Left forelimb (tissue), 1 donor: ENCODE measurements around the gene PEX10.
"Not testable (repeated sequence)": the region's sequence is repeated elsewhere in the genome, so short reads cannot be mapped to it uniquely, and the experiment has no call there.

Experiments
- DNase-seq: peaks from one replicate; pipeline ENCODE4 v3.0.0-alpha.2; 2018; ENCODE audit warnings: low spot score

The PEX10 gene

DNA sequence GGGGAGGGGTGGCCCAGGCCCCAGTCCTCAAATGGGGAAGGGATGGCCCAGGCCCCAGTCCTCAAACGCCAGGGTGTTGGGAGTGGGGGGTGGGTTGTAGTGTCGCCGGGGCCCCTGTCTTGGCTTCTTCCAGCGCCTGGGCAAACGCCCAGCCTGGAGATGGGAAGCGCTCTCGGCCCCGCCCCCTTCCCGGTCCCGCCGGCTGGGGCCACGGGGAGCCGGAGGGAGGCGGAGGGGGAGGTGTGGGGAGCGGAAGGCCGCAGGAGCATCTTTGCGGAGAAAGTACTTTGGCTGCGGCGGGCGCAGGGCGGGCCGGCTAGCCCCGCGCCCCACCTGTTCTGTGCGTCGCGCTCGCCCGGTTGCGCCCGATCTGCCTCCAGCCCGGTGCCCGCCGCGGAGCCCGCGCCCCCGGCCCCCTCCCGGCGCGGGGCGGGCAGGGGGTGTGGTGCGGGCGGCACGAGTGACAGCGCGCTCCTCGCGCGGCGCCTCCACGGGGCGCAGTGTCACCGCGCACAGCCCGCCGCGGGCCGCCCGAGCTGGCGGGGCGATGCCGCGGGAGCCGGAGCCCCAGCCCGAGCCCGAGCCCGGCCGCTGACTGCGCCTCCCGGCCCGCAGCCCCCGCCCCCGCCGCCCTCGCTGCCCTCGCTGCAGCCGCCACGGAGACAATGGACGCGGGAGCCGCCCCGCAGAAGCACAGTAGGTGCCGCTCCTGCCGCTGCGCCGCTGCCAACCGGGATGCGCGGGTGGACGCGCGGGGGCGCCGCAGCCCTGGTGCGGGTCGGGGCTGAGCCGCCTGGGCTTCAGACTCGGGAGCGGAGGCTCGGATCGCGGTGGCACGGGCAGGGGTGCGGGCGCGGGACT is 31.1 kb upstream of the PEX10 start:
- DNase-seq, result no peak

GRCh38 chr1:2442661-2443060 is 30.3 kb upstream of the PEX10 start:
- no peak for DNase-seq

GRCh38 chr1:2441746-2442145 is 29.4 kb upstream of the PEX10 start:
- no peak for DNase-seq

DNA sequence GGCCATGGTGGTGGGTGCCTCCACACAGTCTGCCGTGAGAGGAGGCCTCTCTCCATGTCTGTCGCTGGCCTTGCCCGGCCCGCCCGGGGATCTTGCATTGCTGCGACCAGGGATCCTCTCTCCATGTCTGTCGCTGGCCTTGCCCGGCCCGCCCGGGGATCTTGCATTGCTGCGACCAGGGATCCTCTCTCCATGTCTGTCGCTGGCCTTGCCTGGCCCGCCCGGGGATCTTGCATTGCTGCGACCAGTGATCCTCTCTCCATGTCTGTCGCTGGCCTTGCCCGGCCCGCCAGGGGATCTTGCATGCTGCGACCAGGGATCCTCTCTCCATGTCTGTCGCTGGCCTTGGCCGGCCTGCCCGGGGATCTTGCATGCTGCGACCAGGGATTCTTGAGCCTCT is 28.0 kb upstream of the PEX10 start:
- not testable (repeated sequence) for DNase-seq

DNA sequence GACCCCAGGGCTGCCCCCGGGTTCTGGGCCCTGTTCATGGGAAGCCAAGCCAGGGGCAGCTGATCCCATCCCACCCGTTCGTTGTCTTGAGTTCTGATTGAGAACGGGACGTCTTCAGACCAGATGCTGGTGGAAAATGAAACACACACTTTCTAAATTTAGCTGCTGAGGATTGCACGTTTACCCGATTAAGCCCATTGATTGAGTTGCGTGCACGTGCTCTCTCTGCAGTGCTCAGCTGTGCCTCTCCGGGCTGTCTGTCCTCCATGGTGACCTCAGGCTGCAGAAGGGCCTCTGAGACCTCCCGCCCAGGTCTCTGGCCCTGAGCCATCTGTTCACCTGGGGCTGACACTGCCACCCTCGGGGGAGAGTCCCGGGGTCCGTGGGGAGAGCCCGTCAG is 27.0 kb upstream of the PEX10 start:
- DNase-seq, result no peak

DNA sequence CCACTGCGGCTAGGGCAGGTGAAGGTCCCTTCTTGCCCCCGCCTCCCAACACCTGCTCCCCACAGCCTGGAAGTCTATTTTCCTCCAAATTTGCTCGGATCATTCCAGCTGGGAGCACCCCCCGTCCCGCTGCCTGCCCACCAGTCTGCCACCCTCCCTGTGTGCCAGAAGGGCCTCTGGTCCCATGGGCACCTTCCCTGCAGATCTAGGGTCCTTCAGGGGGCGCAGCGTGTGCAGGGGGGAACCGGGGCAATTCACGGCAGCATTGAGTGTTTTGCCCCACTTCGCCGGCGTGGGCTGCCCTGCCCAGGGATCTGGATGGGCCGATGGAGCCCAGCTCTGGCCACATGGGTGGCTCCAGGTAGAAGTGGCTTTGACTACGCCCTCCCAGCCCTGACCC is 26.3 kb upstream of the PEX10 start:
- DNase-seq, result no peak

DNA sequence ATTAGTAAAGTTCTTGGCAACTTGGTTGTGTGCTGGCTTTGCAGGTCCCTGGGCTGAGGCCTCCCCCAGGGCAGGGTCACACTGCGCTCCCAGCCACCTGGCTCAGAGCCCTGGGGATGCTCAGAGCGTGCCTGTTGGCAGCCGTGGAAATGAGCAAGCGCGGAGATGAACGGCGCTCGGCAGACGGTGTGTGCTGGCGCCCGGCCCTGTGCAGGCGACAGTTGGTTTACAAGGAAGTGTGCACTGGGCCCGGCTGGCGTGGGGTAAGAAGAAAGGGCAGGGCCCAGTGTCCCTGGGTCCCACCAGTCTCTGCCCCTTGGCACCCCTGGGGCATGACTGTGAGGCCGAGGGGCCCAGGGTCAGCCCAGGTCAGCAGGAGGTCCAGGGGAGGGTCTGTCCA is 25.7 kb upstream of the PEX10 start:
- DNase-seq, result no peak

GRCh38 chr1:2437617-2438016 is 25.3 kb upstream of the PEX10 start:
- DNase-seq, result no peak

DNA sequence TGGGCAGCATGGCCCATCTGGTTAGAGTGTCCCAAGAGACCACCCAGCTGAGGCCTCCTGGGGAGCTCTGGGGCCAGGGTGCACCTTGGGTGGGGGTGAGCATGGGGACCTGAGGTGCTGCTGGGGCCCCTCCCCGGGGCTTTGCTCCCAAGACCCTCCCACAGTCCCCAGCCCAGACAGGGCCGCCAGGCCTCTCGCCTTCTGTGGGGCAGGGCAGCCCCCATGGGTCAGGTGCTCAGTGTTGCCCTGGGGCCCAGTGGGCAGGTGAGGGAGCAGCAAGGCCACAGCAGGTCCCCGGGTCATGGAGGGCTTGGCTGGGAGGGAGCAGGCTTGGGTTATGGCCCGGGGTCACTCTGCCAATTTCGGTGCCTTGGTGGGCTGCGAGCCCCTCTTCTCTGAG is 24.5 kb upstream of the PEX10 start:
- DNase-seq, result no peak

DNA sequence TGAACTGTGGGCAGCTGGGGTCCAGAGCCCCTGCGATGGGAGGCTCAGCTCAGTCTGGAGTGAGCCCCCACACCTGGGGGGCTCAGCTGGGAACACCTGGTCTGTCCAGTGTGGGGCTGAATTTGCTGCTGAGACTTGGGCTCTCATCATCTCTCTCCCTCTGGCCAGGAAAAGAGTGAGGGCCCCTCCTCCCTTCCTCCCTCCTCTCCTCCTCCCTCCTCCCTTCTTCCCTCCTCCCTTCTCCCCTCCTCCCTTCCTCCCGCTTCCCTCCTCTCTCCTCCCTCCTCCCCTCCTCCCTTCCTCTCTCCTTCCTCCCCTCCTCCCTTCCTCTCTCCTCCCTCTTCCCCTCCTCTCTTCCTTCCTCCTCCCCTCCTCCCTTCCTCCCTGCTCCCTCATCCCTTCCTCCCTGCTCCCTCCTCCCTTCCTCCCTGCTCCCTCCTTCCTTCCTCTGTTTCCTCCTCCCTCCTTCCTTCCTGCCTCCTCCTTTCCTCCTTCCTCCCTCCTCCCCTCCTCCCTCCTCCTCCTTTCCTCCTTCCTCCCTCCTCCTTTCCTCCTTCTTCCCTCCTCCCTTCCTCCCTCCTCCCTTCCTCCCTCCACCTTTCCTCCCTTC is 23.5 kb upstream of the PEX10 start:
- DNase-seq, result no peak

DNA sequence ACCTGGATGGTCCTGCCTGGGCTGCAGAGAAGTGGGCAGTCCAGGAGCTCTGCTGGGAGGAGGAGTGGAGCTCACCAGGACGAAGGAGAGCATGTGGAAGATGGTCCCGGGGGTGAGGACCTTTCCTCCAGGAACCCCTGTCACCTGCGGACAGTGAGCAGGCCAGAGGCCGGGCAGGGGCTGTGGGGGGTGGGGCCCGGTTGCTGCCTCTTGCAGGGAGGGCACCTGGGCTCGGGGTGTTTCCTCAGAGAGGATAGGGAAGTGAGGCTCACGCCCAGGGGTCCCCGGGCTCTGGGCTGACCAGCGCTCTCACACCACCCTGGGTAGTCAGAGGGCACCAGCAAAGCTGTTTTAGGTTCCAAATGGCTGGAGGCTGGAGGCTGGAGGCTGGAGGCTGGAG is 22.7 kb upstream of the PEX10 start:
- no peak for DNase-seq

DNA sequence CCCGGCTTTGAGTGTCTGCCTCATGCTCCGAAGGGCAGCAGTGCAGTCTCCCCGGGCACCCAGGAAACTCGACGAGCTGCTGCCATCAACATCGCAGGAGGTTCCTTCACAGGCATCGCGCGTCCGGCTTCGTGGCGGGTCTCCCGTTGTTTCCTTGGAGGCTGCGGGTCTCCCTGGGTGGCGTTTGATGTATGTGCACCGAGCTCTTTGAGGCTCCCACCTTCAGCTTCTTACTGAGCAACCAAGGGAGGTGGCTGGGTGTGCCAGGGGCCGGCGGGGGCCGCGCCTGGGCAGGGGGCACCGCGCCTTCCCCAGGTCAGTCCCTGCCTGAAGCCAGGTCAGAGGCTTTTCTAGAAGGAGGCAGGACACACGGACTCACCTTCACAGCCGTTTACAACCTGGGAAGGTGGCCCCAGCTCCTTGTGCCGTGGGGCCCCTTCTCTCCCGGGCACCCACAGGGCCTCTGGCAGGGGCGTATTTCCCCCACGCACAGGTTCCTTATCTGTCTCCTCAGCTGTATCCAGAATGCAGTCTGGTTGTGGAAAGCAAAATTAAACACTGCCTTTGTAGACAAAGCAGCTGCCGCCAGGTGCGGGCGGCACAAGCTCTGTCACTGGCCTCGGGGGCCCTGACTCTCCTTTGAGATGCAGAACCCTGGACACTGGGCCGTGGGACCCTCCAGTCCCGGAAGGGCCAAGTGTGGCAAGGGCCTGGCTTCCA is 21.7 kb upstream of the PEX10 start:
- no peak for DNase-seq

GRCh38 chr1:2433196-2433595 is 20.8 kb upstream of the PEX10 start:
- DNase-seq, result no peak

GRCh38 chr1:2432441-2432844 is 20.1 kb upstream of the PEX10 start:
- no peak for DNase-seq

DNA sequence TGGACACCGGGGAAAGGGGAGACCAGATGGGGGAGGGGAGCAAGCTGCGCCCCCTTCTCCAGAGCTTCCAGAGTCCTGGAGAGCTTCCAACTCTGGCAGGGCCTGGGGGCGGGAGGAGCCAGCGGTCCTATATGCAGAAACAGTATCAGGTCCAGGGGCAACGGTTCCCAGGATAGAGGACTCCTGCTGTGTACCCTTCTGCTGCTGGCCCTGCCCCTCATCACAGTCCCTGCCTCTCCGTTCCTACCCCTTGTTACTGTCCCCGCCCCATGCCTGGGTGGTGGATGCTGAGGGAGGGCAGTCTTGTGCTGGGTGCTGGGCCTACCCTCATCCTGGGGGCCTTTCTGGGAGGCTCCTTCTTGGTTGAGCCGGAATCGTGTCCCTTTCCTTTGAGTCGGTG is 19.2 kb upstream of the PEX10 start:
- DNase-seq, result no peak

GRCh38 chr1:2431103-2431502 is 18.7 kb upstream of the PEX10 start:
- DNase-seq, result no peak

DNA sequence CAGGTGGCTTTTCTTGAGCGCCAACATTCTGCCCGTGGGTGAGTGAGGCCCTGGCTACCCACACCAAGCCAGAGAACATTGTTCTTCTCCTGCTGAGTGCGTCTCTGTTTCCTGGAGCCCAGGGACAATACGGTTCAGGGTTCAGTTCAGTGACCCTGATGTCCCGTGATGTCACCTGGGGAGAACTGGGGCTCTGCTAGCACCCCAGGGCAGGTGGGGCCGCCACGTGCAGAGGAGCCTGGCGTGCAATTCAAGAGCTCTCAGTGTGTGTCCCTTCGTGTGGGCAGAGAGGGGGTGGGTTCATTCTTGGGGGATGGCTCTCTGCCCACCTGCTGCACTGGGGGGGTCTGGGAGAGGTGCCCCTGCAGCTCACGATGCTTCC is 18.2 kb upstream of the PEX10 start:
- no peak for DNase-seq

DNA sequence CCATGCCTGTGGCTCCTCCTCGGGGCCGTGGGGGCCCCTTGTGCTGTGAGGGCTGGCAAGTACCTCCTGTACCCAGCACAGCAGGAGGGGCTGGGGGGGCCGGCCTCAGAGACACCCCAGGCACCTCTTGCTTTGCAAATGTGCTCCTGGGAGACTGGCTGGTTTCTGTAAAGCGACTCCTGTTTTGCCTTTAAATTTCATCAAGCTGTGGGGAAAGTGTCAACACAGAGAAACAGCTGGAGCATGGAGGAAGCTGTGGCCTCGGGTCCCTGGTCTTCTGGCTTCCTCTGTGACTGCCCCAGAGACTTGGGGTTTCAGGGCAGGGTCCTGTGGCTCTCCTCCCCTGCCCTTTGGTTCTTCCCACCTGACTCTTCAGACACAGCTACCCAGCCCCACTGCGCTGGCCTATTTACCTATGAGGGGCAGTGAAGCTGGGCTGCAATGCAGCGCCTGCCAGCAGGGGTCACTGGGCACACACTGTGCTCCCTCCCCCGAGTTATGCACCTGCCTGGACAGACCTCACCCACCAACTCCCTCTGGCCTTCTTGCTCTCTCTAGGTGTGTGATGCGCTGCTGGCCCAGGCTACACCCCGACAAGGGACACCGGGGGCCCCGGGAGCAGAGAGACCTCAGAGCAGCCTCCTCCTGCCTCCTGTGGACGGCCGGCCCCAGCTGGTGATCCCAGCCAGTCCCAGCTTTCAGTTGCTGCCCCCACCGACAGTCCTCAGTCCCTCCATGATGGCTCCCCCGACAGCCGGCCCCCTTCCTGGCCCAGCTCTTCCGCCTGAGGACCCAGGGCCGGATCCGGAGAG is 17.6 kb upstream of the PEX10 start:
- no peak for DNase-seq

DNA sequence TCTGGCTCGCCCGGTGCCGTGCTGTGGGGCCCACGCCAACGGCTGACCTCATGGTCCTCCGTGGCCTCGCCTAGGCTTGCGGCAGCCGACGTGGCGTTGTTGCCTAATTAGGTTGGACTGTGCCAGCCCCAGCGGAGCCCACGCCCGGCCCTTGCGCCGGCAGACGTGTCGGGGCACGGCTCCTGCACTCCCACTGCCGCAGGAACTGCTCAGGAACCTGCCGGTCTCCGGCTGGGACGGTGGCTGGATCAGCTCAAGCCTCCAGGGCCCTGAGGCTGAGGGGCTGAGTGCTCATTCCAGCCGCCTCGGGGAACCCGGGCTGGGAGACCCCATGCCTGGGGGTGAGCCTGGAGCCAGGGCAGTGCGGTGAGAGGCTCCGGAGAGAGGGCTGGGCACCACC is 16.1 kb upstream of the PEX10 start:
- DNase-seq, result no peak

GRCh38 chr1:2427976-2428375 is 15.6 kb upstream of the PEX10 start:
- no peak for DNase-seq

- no peak for DNase-seq
Observed at GRCh38 chr1:2427051-2427450, 14.7 kb upstream of the PEX10 start.

- DNase-seq, result no peak
Observed at GRCh38 chr1:2426540-2426939, 14.2 kb upstream of the PEX10 start.
